Suprapubic skin (tissue), 4 donors: Measurements from ENCODE around the gene PTPRJ. TPM values are rescaled to one million over a fixed set of nuclear protein-coding genes. Genes with fewer than 3 reads are reported as not detected.

ENCODE experiments used
- DNase-seq, 2 donors: peaks; one replicate each; pipeline ENCODE4 v3.0.0-alpha.2; 2019; ENCODE audit warnings: low spot score in 2 of 2
- H3K27ac ChIP-seq: fragments of 200-600 bp; sonication (generic); one replicate; pipeline ENCODE4 v1.5.1; 2019
- H3K27me3 ChIP-seq: fragments of 200-600 bp; sonication (generic); one replicate; pipeline ENCODE4 v1.5.1; 2019
- H3K36me3 ChIP-seq: fragments of 200-600 bp; sonication (generic); one replicate; pipeline ENCODE4 v1.5.1; 2019
- H3K4me1 ChIP-seq: fragments of 200-600 bp; sonication (generic); one replicate; pipeline ENCODE4 v1.5.1; 2019
- H3K4me3 ChIP-seq: fragments of 200-600 bp; sonication (generic); one replicate; pipeline ENCODE4 v1.5.1; 2019; ENCODE audit warnings: mild to moderate bottlenecking
- H3K9me3 ChIP-seq: fragments of 200-600 bp; sonication (generic); one replicate; pipeline ENCODE4 v1.5.1; 2019
- EP300 ChIP-seq: sonication (generic); formaldehyde crosslinking; IDR thresholded peaks from one replicate; pipeline ENCODE4 v1.6.1; 2017; ENCODE audit warnings: antibody characterized with exemption
- POLR2A ChIP-seq, 2 donors: fragments of 450-650 bp; IDR thresholded peaks; one replicate each; pipeline ENCODE4 v1.6.1; 2017; ENCODE audit warnings: antibody characterized with exemption in 2 of 2, mild to moderate bottlenecking in 2 of 2, moderate library complexity in 2 of 2
- POLR2AphosphoS5 ChIP-seq, 3 donors: sonication (generic); formaldehyde crosslinking; IDR thresholded peaks; one replicate each; pipeline ENCODE4 v1.6.1; 2017; ENCODE audit warnings: antibody characterized with exemption in 3 of 3
- WGBS: methylation state at CpG from one replicate; pipeline ENCODE4 v1.1.5; 2018; 5-methylcytosine and 5-hydroxymethylcytosine counted together
- total RNA-seq, 4 donors: library from RNA; depleted of rRNA; stranded (reverse); fragments of >200 nt; gene quantifications; one replicate each; pipeline ENCODE4 v1.1.0, GENCODE V29; 2016
- TF ChIP-seq, protein P1 (sequence below), 2 donors: fragments of 200-600 bp in 1 of 2; fragments of 450-650 bp in 1 of 2; sonication (generic) in 1 of 2; IDR thresholded peaks; one replicate each; pipeline ENCODE4 v1.5.1; 2016 to 2019; ENCODE audit warnings: antibody characterized with exemption in 2 of 2, mild to moderate bottlenecking in 1 of 2, moderate library complexity in 1 of 2

Gene PTPRJ
- total RNA-seq, 4 donors from 2014 or later, result 4.0 to 15.5 (median 13.1) TPM

DNA sequence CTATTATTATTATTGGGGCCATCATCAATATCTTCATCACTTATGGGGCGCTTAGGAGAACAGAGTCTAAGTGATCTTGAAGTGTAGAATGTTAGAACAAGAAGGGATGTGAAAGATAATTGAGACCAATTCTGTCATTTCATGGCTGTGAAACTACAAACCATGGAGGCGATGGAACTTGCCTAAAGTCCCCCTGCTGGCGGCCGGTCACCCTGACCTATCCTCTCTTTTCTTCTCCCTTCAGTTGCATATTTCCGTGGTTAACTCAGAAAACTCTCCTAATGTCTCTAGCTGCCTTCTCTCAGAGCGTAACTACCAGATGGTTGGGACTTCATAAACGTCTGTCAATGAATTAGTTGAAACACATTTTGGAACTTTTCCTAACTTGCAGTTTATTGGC, 229.7 kb downstream of the PTPRJ start:
- no peaks in the 10 kb centered on the region for H3K4me1 ChIP-seq
- H3K27me3 ChIP-seq, result no peaks in the 10 kb centered on the region
- H3K9me3 ChIP-seq, result no peaks in the 10 kb centered on the region
- H3K4me3 ChIP-seq, result no peak overlapping the region
- H3K36me3 ChIP-seq, result no peaks in the 10 kb centered on the region
- 23% methylated on average over 7 of the region's 7 CpGs for WGBS
- TF ChIP-seq POLR2AphosphoS5 (IDR thresholded peaks at IDR 0.05) (no peak), EP300 (no peak), POLR2A (IDR thresholded peaks at IDR 0.05) (no peak)
- TF ChIP-seq, protein P1, sequence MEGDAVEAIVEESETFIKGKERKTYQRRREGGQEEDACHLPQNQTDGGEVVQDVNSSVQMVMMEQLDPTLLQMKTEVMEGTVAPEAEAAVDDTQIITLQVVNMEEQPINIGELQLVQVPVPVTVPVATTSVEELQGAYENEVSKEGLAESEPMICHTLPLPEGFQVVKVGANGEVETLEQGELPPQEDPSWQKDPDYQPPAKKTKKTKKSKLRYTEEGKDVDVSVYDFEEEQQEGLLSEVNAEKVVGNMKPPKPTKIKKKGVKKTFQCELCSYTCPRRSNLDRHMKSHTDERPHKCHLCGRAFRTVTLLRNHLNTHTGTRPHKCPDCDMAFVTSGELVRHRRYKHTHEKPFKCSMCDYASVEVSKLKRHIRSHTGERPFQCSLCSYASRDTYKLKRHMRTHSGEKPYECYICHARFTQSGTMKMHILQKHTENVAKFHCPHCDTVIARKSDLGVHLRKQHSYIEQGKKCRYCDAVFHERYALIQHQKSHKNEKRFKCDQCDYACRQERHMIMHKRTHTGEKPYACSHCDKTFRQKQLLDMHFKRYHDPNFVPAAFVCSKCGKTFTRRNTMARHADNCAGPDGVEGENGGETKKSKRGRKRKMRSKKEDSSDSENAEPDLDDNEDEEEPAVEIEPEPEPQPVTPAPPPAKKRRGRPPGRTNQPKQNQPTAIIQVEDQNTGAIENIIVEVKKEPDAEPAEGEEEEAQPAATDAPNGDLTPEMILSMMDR (IDR thresholded peaks at IDR 0.05), result no peak
- H3K27ac ChIP-seq, result no peak overlapping the region
- DNase-seq, result no peak

DNA sequence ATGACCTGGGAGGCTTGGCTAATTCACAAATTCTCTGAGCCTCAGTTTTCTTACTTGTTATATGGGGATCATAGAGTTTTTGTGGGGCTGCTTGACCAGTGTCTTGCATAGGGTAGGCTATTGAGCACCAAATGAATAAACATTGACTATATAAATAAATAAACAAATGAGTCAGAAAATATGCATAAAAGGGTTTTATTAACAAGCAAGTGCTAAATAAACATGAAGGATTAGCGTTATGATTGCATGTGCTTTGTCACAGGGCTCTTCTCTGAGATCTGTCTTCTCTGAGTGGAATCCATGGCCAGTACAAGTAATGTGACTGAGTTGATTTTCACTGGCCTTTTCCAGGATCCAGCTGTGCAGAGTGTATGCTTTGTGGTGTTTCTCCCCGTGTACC, 236.2 kb downstream of the PTPRJ start, which contains the start of gene OR4B1:
TSS of gene OR4B1 (plus strand) at position 301 of the 400 bp plus-strand sequence. CDS start at position 301, 0 bp downstream.
- no peak for DNase-seq
- 82% methylated on average over 2 of the region's 2 CpGs for WGBS
- Histone ChIP-seq H3K4me1 (no peaks in the 10 kb centered on the region), H3K9me3 (no peaks in the 10 kb centered on the region), H3K27me3 (no peaks in the 10 kb centered on the region), H3K36me3 (no peaks in the 10 kb centered on the region), H3K4me3 (no peak within 1 kb of the TSS), H3K27ac (no peak within 1 kb of the TSS)
- TF ChIP-seq POLR2A (IDR thresholded peaks at IDR 0.05) (no peak), EP300 (no peak), POLR2AphosphoS5 (IDR thresholded peaks at IDR 0.05) (no peak)
- TF ChIP-seq, protein P1 (IDR thresholded peaks at IDR 0.05), result no peak

Other genes starting within 250 kb of the PTPRJ start
- 100 to 1,000 TPM in 3 of 4 donors, 10 to 100 TPM in 1; 99.3 to 397 (median 143) TPM for gene FNBP4, start 213.2 kb upstream of the PTPRJ start, total RNA-seq
- 10 to 100 TPM; 17.5 to 55.7 (median 26.6) TPM for gene NUP160, start 132.2 kb upstream of the PTPRJ start, total RNA-seq
- gene OR4B1, start 236.3 kb downstream of the PTPRJ start, total RNA-seq, result not detected